Stimulated activated CD8-positive, alpha-beta memory T cell treated with anti-CD3 and anti-CD28 coated beads, Interleukin-2, amount 100 ng/mL, for 1 hour (primary cell): ENCODE measurements around the gene NUDCD3.

Experiments used
- DNase-seq, 2 donors: peaks; one replicate each; pipeline ENCODE4 v3.0.0-alpha.2; 2020; ENCODE audit warnings: low read depth in 2 of 2

Gene NUDCD3

DNA sequence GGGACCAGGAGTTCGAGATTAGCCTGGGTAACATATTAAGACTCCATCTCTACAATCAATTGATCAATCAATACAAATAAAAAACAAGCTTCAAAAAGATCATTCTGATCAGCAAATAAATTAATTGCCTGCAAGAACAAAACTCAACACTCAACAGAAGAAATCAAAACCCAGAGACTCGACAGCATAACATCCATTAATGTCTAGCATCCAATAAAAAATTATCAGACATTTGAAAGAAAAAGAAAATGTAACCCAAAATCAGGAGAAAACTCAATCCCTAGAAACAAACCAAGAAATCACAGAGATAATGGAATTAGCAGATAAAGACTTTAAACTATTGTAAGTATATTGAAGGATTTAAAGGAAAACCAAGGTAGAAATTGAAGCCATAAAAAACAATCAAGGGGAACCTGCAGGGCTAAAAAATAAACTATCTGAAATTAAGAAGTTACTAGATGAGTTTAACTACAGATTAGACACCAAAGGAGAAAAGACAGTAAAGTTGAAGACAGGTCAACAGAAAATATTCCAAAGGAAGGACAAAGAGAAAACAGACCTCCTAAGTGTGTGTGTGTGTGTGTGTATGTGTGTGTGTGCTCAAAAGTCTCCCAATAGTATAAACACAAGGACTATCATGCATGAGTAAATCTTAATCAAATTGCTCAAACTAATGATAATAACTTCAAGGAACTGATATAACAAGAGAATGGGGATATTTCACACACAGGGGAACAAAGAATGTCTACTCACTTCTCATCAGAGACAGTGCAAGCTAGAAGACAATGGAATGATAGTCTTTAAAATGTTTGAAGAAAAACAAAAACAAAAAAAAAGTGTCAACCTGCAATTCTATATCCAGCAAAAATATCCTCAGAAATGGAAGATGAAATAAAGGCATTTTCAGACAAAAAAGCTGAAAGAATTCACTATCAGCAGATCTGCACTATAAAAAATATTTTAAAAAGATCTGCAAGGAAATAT is 7.7 kb downstream of the NUDCD3 start:
- no peak for DNase-seq

GRCh38 chr7:44477938-44478337 is 12.5 kb downstream of the NUDCD3 start:
- DNase-seq: no peak

DNA sequence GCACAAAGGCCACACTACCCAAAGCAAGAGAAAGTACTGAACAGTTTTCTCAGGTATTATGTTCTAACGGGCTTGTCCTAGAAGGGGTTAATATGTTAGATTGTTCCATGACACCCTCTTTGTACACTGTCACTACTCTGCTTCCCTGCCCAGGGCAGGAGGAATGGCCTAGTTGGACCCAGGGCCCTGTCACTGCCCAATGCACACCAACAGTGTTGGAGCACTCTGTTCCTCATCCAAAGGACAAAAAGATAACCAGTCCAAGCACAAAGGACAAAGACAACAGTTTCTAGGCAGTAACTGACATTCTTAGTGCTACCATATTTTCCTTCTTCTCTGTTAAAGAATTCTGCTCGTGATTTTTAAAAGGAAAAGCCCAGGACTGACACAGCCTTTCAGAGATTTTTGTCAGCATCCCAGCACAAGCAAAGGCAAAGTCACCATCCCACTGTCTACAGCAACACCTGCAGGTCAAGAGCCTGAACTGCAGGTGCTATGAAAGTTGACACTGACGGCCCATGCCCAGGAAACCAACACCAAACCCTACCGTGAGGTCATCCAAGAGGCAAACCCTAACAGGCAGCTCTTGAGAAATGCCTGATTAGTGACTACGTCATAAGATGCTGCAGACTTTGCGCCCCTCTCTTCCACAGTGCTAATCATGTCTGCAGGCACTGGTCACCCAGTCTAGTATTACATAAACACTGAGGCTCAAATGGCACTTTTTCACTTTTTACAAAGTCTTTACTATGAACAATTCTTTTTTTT is 13.2 kb downstream of the NUDCD3 start:
- peak; percentile 15 to 30 for DNase-seq

- DNase-seq: no peak
Measured at GRCh38 chr7:44476313-44476712, 14.1 kb downstream of the NUDCD3 start.

- no peak for DNase-seq
Measured at GRCh38 chr7:44473295-44473694, 17.2 kb downstream of the NUDCD3 start.

- DNase-seq: no peak
Measured at GRCh38 chr7:44472843-44473242, 17.6 kb downstream of the NUDCD3 start.

DNA sequence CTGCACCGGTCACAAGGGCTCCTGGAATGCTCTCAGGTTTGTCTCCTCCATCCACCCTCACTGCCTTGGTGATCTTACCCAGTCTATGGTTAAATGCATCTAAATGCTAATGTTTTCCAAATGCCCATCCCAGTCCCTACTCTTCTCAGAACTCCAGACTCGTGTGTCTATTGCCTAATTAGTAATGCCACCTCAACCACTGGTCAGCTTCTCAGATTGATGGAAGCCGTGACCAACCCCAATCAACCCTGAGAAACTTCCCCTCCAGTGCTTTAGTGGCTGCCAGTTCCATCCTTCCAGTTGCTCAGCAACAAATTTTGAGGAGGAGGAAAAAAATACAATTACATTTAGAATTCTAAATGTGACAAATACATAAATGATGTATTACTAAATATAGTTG is 18.6 kb downstream of the NUDCD3 start:
- no peak for DNase-seq

GRCh38 chr7:44471436-44471835 is 19.0 kb downstream of the NUDCD3 start:
- DNase-seq: no peak

- DNase-seq: no peak
Measured at GRCh38 chr7:44470628-44471245, 19.7 kb downstream of the NUDCD3 start.

- no peak for DNase-seq
Measured at GRCh38 chr7:44470135-44470479, 20.4 kb downstream of the NUDCD3 start.

DNA sequence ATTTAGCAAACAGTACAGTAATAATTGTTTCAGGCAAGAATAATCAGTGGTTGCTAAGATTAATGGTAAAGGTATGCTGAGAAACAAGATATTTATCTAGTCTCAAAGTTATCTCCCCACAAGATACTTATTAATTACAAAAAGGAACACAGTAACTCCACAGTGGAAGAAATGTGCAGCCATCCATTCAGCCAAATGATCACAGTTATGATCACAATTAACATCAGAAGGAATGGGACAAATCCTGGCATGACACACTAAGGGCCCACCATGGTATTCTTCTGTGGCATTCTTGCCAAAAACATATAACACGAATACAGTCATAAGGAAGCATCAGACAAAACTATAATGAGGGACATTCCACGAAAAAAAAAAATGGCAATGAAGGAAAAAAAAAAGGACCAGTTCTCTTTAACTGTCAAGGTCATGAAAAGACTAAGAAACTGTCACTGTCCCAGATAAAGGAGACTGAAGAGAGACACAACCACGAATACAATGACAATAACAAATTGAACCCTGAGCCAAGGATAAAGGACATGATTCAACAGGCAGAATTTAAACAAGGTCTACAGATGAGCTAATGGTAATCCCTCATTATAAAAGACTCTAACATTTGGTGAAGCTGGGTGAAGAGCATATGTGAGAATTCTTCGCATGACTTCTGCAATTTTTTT is 20.9 kb downstream of the NUDCD3 start:
- no peak for DNase-seq

DNA sequence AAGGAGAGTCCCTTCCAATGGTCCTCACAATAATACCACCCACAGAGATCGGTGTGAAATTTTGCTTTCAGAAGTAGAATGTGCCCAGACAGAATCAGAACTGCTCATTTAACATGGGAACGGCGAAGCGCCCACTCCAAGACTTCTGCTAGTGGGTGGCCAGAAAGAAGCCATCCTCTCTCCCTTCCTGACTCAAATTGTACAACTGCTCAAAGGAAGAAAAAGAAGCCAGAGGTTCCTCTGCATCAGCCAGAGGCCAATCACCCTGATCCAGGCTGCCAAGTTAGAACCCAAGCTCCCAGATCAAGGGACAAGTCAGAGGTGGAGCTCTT is 23.3 kb downstream of the NUDCD3 start:
- DNase-seq: no peak

GRCh38 chr7:44466300-44467216 is 23.9 kb downstream of the NUDCD3 start:
- no peak for DNase-seq

- DNase-seq: no peak
Measured at GRCh38 chr7:44465490-44465889, 25.0 kb downstream of the NUDCD3 start.

GRCh38 chr7:44463169-44463808 is 27.2 kb downstream of the NUDCD3 start:
- DNase-seq: no peak

GRCh38 chr7:44461387-44461786 is 29.1 kb downstream of the NUDCD3 start:
- DNase-seq: no peak

- peak in 1 of 2 donors; percentile 35 for DNase-seq
Measured at GRCh38 chr7:44460325-44460724, 30.1 kb downstream of the NUDCD3 start.

GRCh38 chr7:44455155-44455554 is 35.3 kb downstream of the NUDCD3 start:
- no peak for DNase-seq

- DNase-seq: no peak
Measured at GRCh38 chr7:44454348-44454747, 36.1 kb downstream of the NUDCD3 start.

GRCh38 chr7:44451123-44451522 is 39.3 kb downstream of the NUDCD3 start:
- DNase-seq: no peak

- no peak for DNase-seq
Measured at GRCh38 chr7:44449584-44449928, 40.9 kb downstream of the NUDCD3 start.
